ENCODE data around the gene ZNF189. TPM values are rescaled to one million over a fixed set of nuclear protein-coding genes. Genes with fewer than 3 reads are reported as not detected.

Gene ZNF189
- total RNA-seq, 1 experiment from 2014 or later, result 15.8 TPM

GRCh38 chr9:101360647-101361046 is 38.0 kb upstream of the ZNF189 start:
- Histone ChIP-seq H4K8ac (replicated peaks; ENCODE audit: insufficient read length, low read depth, low read length) (no peak overlapping the region), H3T11ph (ENCODE audit: low read length) (no peak overlapping the region), H4K91ac (ENCODE audit: insufficient read length, low read depth, low read length) (no peak overlapping the region), H2AK5ac (ENCODE audit: insufficient read length, low read length) (no peak overlapping the region), H2BK120ac (ENCODE audit: low read depth, low read length, poor library complexity, severe bottlenecking) (no peak overlapping the region), H3K79me2 (ENCODE audit: insufficient read depth, low read length) (no peaks in the 10 kb centered on the region), H3K27me3 (ENCODE audit: insufficient read depth, low read length) (no peaks in the 10 kb centered on the region), H3K14ac (ENCODE audit: insufficient read depth, low read length) (no peak overlapping the region), H3K23ac (ENCODE audit: insufficient read length, low read depth, low read length) (no peak overlapping the region), H3K27ac (ENCODE audit: insufficient read length, low read depth, low read length) (no peak overlapping the region), H3K4me2 (ENCODE audit: insufficient read depth, insufficient read length, low read length) (no peak overlapping the region), H2BK15ac (ENCODE audit: low read depth, low read length) (no peak overlapping the region), H3K4ac (ENCODE audit: low read depth, low read length) (no peak overlapping the region), H3K9ac (ENCODE audit: extremely low read depth, insufficient read length, low read length) (no peak overlapping the region), H3K9me3 (ENCODE audit: control insufficient read depth, low read depth, low read length) (no peaks in the 10 kb centered on the region), H2BK12ac (ENCODE audit: insufficient read length, low read depth, low read length) (no peak overlapping the region), H2BK5ac (ENCODE audit: insufficient read length, low read length) (no peak overlapping the region), H2BK20ac (ENCODE audit: low read depth, low read length, poor library complexity, severe bottlenecking) (no peak overlapping the region), H3K4me1 (ENCODE audit: insufficient read depth, low read length) (no peaks in the 10 kb centered on the region), H4K20me1 (ENCODE audit: control insufficient read depth, insufficient read depth, insufficient read length) (no peaks in the 10 kb centered on the region), H4K5ac (ENCODE audit: insufficient read length, low read depth, low read length) (no peak overlapping the region), H3K79me1 (ENCODE audit: insufficient read depth, low read depth, low read length, poor library complexity, severe bottlenecking) (no peaks in the 10 kb centered on the region), H3K56ac (ENCODE audit: insufficient read length, low read depth, low read length) (no peak overlapping the region), H2AFZ (ENCODE audit: low read length) (no peak overlapping the region), H3K23me2 (ENCODE audit: insufficient read length, low read depth, low read length, poor library complexity, severe bottlenecking) (no peaks in the 10 kb centered on the region), H3K18ac (ENCODE audit: insufficient read length, low read depth, low read length) (no peak overlapping the region)
- Mint-ChIP-seq H3K4me3 (no peak overlapping the region), H3K36me3 (ENCODE audit: insufficient read depth in 1 of 3, low read depth in 3 of 3) (no peaks in the 10 kb centered on the region), H3K4me1 (no peaks in the 10 kb centered on the region), H3K9me3 (peaks cover 0 to 4% of the 10 kb centered on the region in 2 experiments; a peak in 1 of 5 replicates), H3K27me3 (ENCODE audit: low read depth) (no peaks in the 10 kb centered on the region), H3K27ac (no peak overlapping the region)
- DNase-seq, result no peak
- no peak for TF ChIP-seq CTCF (conservative IDR thresholded peaks at IDR 0.05)
